Hematopoietic multipotent progenitor cell treated with erythropoietin and hydrocortisone succinate and interleukin-3 and kit ligand, for 15 days (in vitro differentiated cells): ENCODE measurements around the gene TEX28.
A peak's percentile ranks its signal among the peaks of the same experiment; 100 is the strongest.
"Not testable (repeated sequence)": the region's sequence is repeated elsewhere in the genome, so short reads cannot be mapped to it uniquely, and the experiment has no call there.

Experiments
- DNase-seq: peaks from one replicate; pipeline ENCODE4 v3.0.0-alpha.2; 2015; ENCODE audit warnings: low spot score

Gene TEX28

GRCh38 chrX:154247377-154248045 is 47.4 kb downstream of the TEX28 start:
- DNase-seq: not testable (repeated sequence)

GRCh38 chrX:154239982-154240503 is 54.9 kb downstream of the TEX28 start:
- peak; percentile 53 for DNase-seq

DNA sequence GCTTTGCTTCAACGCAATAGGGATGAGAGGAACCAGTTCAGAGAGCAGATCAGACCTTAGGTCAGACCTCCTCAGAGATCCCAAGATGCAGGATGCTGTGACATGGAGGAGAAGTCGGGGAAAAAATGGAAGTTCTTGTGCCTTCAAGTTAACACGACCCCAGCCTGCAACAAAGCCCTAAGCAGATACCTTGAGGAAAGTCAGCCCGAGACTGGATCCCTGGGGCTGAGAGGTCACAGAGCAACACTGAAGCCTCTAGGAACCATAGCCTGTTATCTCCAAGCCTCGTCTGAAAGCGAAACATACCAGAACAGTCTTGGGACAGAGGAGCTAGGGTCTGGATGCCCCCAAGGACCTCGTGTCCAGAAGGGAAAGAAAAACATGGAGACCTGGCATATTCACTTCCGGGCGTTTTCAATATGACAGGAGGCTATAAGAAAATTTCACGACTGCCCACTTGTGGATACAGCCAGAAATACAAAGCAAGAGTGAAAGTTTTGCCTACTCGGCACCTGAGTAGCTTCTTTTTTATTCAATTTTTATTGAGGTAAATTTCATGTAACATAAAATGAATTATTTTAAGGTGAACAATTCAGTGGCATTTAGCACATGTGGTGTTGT is 55.9 kb downstream of the TEX28 start:
- peak; percentile 1 for DNase-seq

DNA sequence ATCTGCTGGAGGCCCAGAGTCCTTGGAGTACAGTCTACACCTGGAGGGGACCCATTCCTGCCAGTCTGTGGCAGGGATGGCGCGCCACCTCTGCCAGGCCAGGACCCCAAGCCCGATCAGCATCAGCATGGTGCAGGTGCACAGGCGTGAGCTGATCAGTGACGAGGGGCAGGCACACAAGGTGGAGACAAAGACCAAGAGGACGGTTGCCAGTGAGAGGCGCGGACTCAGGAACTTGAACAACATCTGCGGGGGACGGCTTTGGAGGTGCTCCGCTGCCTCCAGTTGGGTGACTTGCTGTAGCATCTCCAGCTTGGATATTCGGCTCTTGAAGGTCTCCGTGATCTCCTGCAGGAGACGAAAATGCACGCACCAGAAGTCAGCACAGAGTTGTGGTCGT is 61.3 kb downstream of the TEX28 start:
- not testable (repeated sequence) for DNase-seq

GRCh38 chrX:154231443-154231842 is 63.5 kb downstream of the TEX28 start:
- not testable (repeated sequence) for DNase-seq

DNA sequence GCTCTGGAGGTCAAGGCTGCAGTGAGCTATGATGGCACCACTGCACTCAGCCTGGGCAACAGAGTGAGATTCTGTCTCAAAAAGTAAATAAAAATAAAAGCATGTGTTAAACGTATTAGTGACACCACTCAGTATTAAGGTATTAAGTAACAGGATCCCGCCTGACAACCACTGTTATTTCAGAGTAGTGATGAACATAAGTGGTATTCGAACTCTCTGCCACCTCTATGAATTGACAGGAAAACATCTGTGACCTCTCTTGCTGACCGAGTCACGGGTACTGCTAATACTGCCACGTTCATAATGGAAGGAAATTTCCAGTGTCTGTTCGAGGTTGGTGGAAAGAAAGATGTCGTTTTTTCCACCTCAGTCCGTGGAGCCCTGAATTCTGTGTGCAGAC is 68.2 kb downstream of the TEX28 start:
- not testable (repeated sequence) for DNase-seq

DNA sequence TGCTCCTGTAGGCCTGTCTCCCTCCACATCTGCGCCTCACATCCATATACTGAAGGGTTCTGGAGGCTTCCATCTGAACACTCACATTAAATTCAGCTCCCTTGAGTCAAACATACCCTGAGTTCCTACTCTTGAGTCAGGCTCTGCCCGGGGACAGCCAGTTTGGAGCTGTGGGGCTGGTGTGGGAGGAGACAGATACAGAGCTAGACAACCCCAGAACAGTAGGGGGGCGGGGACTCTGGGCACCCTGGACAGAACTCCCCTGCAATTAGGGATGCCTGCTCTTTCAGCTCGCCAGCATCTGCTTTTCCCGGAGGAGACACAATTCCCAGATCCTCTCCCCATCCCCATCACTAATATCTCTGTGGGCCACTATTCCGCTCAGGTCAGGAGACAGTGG is 69.6 kb downstream of the TEX28 start:
- DNase-seq: not testable (repeated sequence)
